ENCODE data around the gene LY9. TPM values are rescaled to one million over a fixed set of nuclear protein-coding genes. Genes with fewer than 3 reads are reported as not detected.

Gene LY9
- total RNA-seq, 1 experiment from 2014 or later = not detected

GRCh38 chr1:160819186-160819585, 23.2 kb downstream of the LY9 start:
- no peaks in the 10 kb centered on the region for H3K4me1 ChIP-seq (ENCODE audit: insufficient read depth, low read length, poor library complexity, severe bottlenecking)
- no peak for TF ChIP-seq CTCF (conservative IDR thresholded peaks at IDR 0.05; ENCODE audit: low read depth, low read length)
- no peak for TF ChIP-seq EZH2 (IDR thresholded peaks at IDR 0.05; ENCODE audit: borderline replicate concordance, low read depth, low read length, poor library complexity, severe bottlenecking)
- CTCF ChIA-PET = no interaction called here
- POLR2A ChIA-PET (ENCODE audit: low non-redundant PET) = no interaction called here
- no TSS peak for BruUV-seq (replicated peaks)
- no peaks in the 10 kb centered on the region for H3K9me3 ChIP-seq (ENCODE audit: low read depth, low read length, poor library complexity, severe bottlenecking)
- H3K27me3 ChIP-seq (replicated peaks; ENCODE audit: insufficient read depth, low read depth, low read length, poor library complexity) = no peaks in the 10 kb centered on the region
- H3K4me3 ChIP-seq (ENCODE audit: low read depth, low read length, poor library complexity, severe bottlenecking) = no peak overlapping the region
- H3K36me3 ChIP-seq (ENCODE audit: insufficient read depth, low read length, poor library complexity, severe bottlenecking) = no peaks in the 10 kb centered on the region
- DNase-seq (ENCODE audit: low spot score) = no peak
- intact Hi-C loops (cut with micrococcal nuclease; ENCODE audit: unreplicated experiment) = no loop called here
- no peak overlapping the region for H3K27ac ChIP-seq (ENCODE audit: low read depth, low read length, poor library complexity, severe bottlenecking)

- no peak overlapping the region for H3K4me3 ChIP-seq (ENCODE audit: low read depth, low read length, poor library complexity, severe bottlenecking)
- H3K9me3 ChIP-seq (ENCODE audit: low read depth, low read length, poor library complexity, severe bottlenecking) = no peaks in the 10 kb centered on the region
- no peak overlapping the region for H3K27ac ChIP-seq (ENCODE audit: low read depth, low read length, poor library complexity, severe bottlenecking)
- no TSS peak for BruUV-seq (replicated peaks)
- H3K36me3 ChIP-seq (ENCODE audit: insufficient read depth, low read length, poor library complexity, severe bottlenecking) = no peaks in the 10 kb centered on the region
- H3K4me1 ChIP-seq (ENCODE audit: insufficient read depth, low read length, poor library complexity, severe bottlenecking) = no peaks in the 10 kb centered on the region
- TF ChIP-seq EZH2 (IDR thresholded peaks at IDR 0.05; ENCODE audit: borderline replicate concordance, low read depth, low read length, poor library complexity, severe bottlenecking) (no peak), CTCF (conservative IDR thresholded peaks at IDR 0.05; ENCODE audit: low read depth, low read length) (no peak)
- ChIA-PET CTCF (interaction anchor here (0.6 kb wide), 1 partner anchor 137 kb away, joined by 3 read pairs; no protein-coding TSS in a partner anchor), POLR2A (ENCODE audit: low non-redundant PET) (no interaction called here)
- H3K27me3 ChIP-seq (replicated peaks; ENCODE audit: insufficient read depth, low read depth, low read length, poor library complexity) = no peaks in the 10 kb centered on the region
- intact Hi-C loops (cut with micrococcal nuclease; ENCODE audit: unreplicated experiment) = no loop called here
- no peak for DNase-seq (ENCODE audit: low spot score)
Measured at GRCh38 chr1:160821627-160822026, 25.7 kb downstream of the LY9 start.

- no TSS peak for BruUV-seq (replicated peaks)
- CTCF ChIA-PET = no interaction called here
- no peak for TF ChIP-seq EZH2 (IDR thresholded peaks at IDR 0.05; ENCODE audit: borderline replicate concordance, low read depth, low read length, poor library complexity, severe bottlenecking)
- TF ChIP-seq CTCF (conservative IDR thresholded peaks at IDR 0.05; ENCODE audit: low read depth, low read length) = no peak
- Histone ChIP-seq H3K27me3 (replicated peaks; ENCODE audit: insufficient read depth, low read depth, low read length, poor library complexity) (no peaks in the 10 kb centered on the region), H3K9me3 (ENCODE audit: low read depth, low read length, poor library complexity, severe bottlenecking) (no peaks in the 10 kb centered on the region), H3K36me3 (ENCODE audit: insufficient read depth, low read length, poor library complexity, severe bottlenecking) (no peaks in the 10 kb centered on the region), H3K4me1 (ENCODE audit: insufficient read depth, low read length, poor library complexity, severe bottlenecking) (no peaks in the 10 kb centered on the region), H3K4me3 (ENCODE audit: low read depth, low read length, poor library complexity, severe bottlenecking) (no peak overlapping the region), H3K27ac (ENCODE audit: low read depth, low read length, poor library complexity, severe bottlenecking) (no peak overlapping the region)
- POLR2A ChIA-PET (ENCODE audit: low non-redundant PET) = no interaction called here
- no peak for DNase-seq (ENCODE audit: low spot score)
- intact Hi-C loops (cut with micrococcal nuclease; ENCODE audit: unreplicated experiment) = no loop called here
Measured at GRCh38 chr1:160823296-160823695, 27.3 kb downstream of the LY9 start.
